Choroid plexus epithelial cell (primary cell): ENCODE data around the gene GPX6.
"Not testable (repeated sequence)": the region's sequence is repeated elsewhere in the genome, so short reads cannot be mapped to it uniquely, and the experiment has no call there.

Source experiments
- DNase-seq: peaks from one replicate; pipeline ENCODE4 v3.0.0-alpha.2; 2010; ENCODE audit warnings: low read depth
- H3K4me3 ChIP-seq: 2 replicates; pipeline ENCODE4 v1.5.1; 2011; ENCODE audit warnings: low read depth, mild to moderate bottlenecking, control low read depth, low read length, moderate library complexity
- TF ChIP-seq, protein P1 (sequence below): conservative IDR thresholded peaks from 2 replicates; pipeline ENCODE4 v1.5.1; 2011; ENCODE audit warnings: low read depth, mild to moderate bottlenecking, control low read depth, inconsistent platforms, low read length, moderate library complexity

GPX6 gene

GRCh38 chr6:28505733-28506132, 9.9 kb downstream of the GPX6 start:
- DNase-seq: no peak
- no peak overlapping the region for H3K4me3 ChIP-seq
- TF ChIP-seq, protein P1, sequence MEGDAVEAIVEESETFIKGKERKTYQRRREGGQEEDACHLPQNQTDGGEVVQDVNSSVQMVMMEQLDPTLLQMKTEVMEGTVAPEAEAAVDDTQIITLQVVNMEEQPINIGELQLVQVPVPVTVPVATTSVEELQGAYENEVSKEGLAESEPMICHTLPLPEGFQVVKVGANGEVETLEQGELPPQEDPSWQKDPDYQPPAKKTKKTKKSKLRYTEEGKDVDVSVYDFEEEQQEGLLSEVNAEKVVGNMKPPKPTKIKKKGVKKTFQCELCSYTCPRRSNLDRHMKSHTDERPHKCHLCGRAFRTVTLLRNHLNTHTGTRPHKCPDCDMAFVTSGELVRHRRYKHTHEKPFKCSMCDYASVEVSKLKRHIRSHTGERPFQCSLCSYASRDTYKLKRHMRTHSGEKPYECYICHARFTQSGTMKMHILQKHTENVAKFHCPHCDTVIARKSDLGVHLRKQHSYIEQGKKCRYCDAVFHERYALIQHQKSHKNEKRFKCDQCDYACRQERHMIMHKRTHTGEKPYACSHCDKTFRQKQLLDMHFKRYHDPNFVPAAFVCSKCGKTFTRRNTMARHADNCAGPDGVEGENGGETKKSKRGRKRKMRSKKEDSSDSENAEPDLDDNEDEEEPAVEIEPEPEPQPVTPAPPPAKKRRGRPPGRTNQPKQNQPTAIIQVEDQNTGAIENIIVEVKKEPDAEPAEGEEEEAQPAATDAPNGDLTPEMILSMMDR: no peak

- not testable (repeated sequence) for DNase-seq, H3K4me3 ChIP-seq
These were observed 12.8 kb downstream of the GPX6 start for GRCh38 chr6:28502709-28503305.

DNA sequence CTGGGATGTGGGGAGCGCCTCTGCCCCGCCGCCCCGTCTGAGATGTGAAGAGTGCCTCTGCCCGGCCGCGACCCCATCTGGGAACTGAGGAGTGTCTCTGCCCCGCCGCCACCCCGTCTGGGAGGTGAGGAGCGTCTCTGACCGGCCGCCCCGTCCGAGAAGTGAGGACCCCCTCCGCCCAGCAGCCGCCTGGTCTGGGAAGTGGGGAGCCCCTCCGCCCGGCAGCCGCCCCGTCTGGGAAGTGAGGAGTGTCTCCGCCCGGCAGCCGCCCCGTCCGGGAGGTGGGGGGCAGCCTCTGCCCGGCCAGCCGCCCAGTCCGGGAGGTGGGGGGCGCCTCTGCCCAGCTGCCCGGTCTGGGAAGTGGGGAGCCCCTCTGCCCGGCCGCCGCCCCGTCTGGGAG, 13.5 kb downstream of the GPX6 start:
- DNase-seq, H3K4me3 ChIP-seq: not testable (repeated sequence)

GRCh38 chr6:28501259-28501658, 14.3 kb downstream of the GPX6 start:
- H3K4me3 ChIP-seq: no peak overlapping the region
- no peak for DNase-seq
- TF ChIP-seq, protein P1: no peak

- TF ChIP-seq, protein P1: no peak
- no peak for DNase-seq
- H3K4me3 ChIP-seq: no peak overlapping the region
These were observed 17.7 kb downstream of the GPX6 start for GRCh38 chr6:28497893-28498292.

GRCh38 chr6:28497306-28497705, 18.3 kb downstream of the GPX6 start:
- DNase-seq: no peak
- no peak overlapping the region for H3K4me3 ChIP-seq
- TF ChIP-seq, protein P1: no peak

DNA sequence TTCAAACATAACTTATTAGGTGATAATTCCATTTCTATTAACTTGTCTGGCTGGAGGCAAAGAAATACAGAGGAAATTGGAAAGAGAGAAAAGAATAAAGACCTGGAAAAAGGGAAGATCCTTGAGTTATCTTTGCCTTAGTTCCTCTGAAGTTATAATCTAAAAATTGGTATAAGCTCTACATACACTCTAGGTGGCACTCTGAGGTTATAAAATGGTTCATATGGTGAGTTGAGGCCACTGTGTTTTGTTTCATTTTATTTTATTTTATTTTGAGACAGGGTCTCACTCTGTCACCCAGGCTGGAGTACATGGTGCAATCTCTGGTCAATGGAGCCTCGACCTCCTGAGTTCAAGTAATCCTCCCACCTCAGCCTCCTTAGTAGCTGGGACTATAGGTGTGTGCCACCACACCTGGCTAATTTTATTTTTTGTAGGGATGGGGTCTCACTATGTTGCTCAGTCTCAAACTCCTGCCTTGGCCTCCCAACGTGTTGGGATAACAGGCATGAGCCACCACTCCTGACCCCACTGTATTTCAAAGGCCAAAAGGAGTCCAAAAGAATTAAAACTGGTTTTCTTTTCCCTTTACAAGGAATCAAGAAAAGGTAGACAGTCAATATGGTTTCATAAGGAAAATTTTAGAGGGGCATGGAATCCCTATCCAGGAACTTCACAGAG, 19.4 kb downstream of the GPX6 start:
- TF ChIP-seq, protein P1: peak; percentile 34
- H3K4me3 ChIP-seq: no peak overlapping the region
- peak; percentile 41 for DNase-seq

DNA sequence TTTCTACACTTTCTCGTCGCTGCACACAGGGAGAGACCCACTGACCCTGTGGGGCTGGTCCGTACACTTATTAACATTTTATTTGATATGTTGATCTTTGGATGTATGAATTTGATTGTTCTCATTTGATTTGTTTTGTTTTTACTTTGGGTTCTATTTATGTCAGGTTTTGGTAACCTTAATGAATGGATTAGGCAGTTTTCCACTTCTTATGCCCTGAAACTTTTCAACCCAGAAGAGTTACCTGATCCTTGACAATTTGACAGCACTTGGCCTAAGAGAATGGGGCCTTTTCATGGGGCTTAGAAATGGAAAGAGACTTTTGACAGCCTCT, 23.6 kb downstream of the GPX6 start:
- TF ChIP-seq, protein P1: no peak
- no peak overlapping the region for H3K4me3 ChIP-seq
- DNase-seq: no peak
